Subcutaneous abdominal adipose tissue (tissue), 5 donors: ENCODE measurements around the gene MPV17L2.

Experiments
- H3K27ac ChIP-seq: one replicate; pipeline ENCODE4 v1.7.0; 2013; ENCODE audit warnings: low read depth, mild to moderate bottlenecking, inconsistent platforms, low read length, moderate library complexity
- H3K27me3 ChIP-seq, 5 donors: one replicate each; pipeline ENCODE4 v1.7.0; 2013; ENCODE audit warnings: low read length in 5 of 5, inconsistent platforms in 1 of 5; ENCODE audit not compliant: control insufficient read depth in 5 of 5, insufficient read depth in 4 of 5
- H3K36me3 ChIP-seq, 5 donors: one replicate each; pipeline ENCODE4 v1.7.0; 2013; ENCODE audit warnings: low read length in 5 of 5; ENCODE audit not compliant: control insufficient read depth in 5 of 5, insufficient read depth in 5 of 5
- H3K4me1 ChIP-seq, 5 donors: one replicate each; pipeline ENCODE4 v1.7.0; 2013; ENCODE audit warnings: low read length in 5 of 5, mild to moderate bottlenecking in 3 of 5, moderate library complexity in 1 of 5; ENCODE audit not compliant: control insufficient read depth in 5 of 5, insufficient read depth in 5 of 5
- H3K4me3 ChIP-seq, 5 donors: one replicate each; pipeline ENCODE4 v1.7.0; 2013; ENCODE audit warnings: low read length in 5 of 5, low read depth in 1 of 5
- H3K9ac ChIP-seq, 5 donors: one replicate each; pipeline ENCODE4 v1.7.0; 2013; ENCODE audit warnings: low read length in 5 of 5, mild to moderate bottlenecking in 4 of 5, moderate library complexity in 3 of 5
- H3K9me3 ChIP-seq, 5 donors: one replicate each; pipeline ENCODE4 v1.7.0; 2013; ENCODE audit warnings: low read length in 5 of 5; ENCODE audit not compliant: control insufficient read depth in 5 of 5
- donor health status: healthy.
- donor health status: healthy.
- donor health status: healthy.
- donor health status: healthy.
- donor health status: healthy.

Gene MPV17L2

GRCh38 chr19:18192673-18193387 lies at the start of gene MPV17L2:
Gene MPV17L2 (plus strand): TSS chr19:18193218. CDS start chr19:18193282, 64 bp downstream.
- H3K9ac ChIP-seq: peak within 1 kb of the TSS; percentile 68 to 89 (median 73)
- peaks cover 9 to 29% (median 26%) of the 10 kb centered on the region in 5 donors for H3K4me1 ChIP-seq
- peak within 1 kb of the TSS; percentile 96 for H3K27ac ChIP-seq
- H3K36me3 ChIP-seq: peaks cover 0 to 15% (median 12%) of the 10 kb centered on the region in 5 donors
- H3K27me3 ChIP-seq: no peaks in the 10 kb centered on the region
- no peaks in the 10 kb centered on the region for H3K9me3 ChIP-seq
- H3K4me3 ChIP-seq: peak within 1 kb of the TSS; percentile 74 to 86 (median 81)

- H3K9me3 ChIP-seq: no peaks in the 10 kb centered on the region
- H3K9ac ChIP-seq: no peak overlapping the region
- no peaks in the 10 kb centered on the region for H3K27me3 ChIP-seq
- H3K4me1 ChIP-seq: no peaks in the 10 kb centered on the region
- no peak overlapping the region for H3K27ac ChIP-seq
- no peak overlapping the region for H3K4me3 ChIP-seq
- H3K36me3 ChIP-seq: peaks cover 4 to 76% (median 58%) of the 10 kb centered on the region in 5 donors
Measured at GRCh38 chr19:18143902-18144301, 49.1 kb upstream of the MPV17L2 start.

GRCh38 chr19:18144361-18144760 lies 48.7 kb upstream of the MPV17L2 start:
- Histone ChIP-seq H3K9ac (no peak overlapping the region), H3K4me1 (no peaks in the 10 kb centered on the region), H3K36me3 (peaks cover 4 to 72% (median 56%) of the 10 kb centered on the region in 5 donors), H3K4me3 (no peak overlapping the region), H3K27ac (no peak overlapping the region), H3K9me3 (no peaks in the 10 kb centered on the region), H3K27me3 (no peaks in the 10 kb centered on the region)

GRCh38 chr19:18144906-18145305 lies 48.1 kb upstream of the MPV17L2 start:
- Histone ChIP-seq H3K27me3 (no peaks in the 10 kb centered on the region), H3K27ac (no peak overlapping the region), H3K4me3 (no peak overlapping the region), H3K4me1 (no peaks in the 10 kb centered on the region), H3K36me3 (peaks cover 4 to 70% (median 56%) of the 10 kb centered on the region in 5 donors), H3K9ac (no peak overlapping the region), H3K9me3 (no peaks in the 10 kb centered on the region)

GRCh38 chr19:18145391-18145999 lies 47.5 kb upstream of the MPV17L2 start:
- H3K4me3 ChIP-seq: no peak overlapping the region
- H3K4me1 ChIP-seq: no peaks in the 10 kb centered on the region
- H3K9ac ChIP-seq: no peak overlapping the region
- H3K27ac ChIP-seq: no peak overlapping the region
- H3K36me3 ChIP-seq: peaks cover 1 to 65% (median 52%) of the 10 kb centered on the region in 5 donors
- H3K27me3 ChIP-seq: no peaks in the 10 kb centered on the region
- H3K9me3 ChIP-seq: no peaks in the 10 kb centered on the region

- Histone ChIP-seq H3K4me3 (no peak overlapping the region), H3K27me3 (no peaks in the 10 kb centered on the region), H3K9me3 (no peaks in the 10 kb centered on the region), H3K4me1 (peaks cover 0 to 12% (median 7%) of the 10 kb centered on the region in 5 donors), H3K36me3 (peaks cover 0 to 55% (median 43%) of the 10 kb centered on the region in 5 donors), H3K9ac (no peak overlapping the region), H3K27ac (no peak overlapping the region)
Measured at GRCh38 chr19:18147396-18147795, 45.6 kb upstream of the MPV17L2 start.

GRCh38 chr19:18149596-18149975 lies 43.4 kb upstream of the MPV17L2 start:
- H3K36me3 ChIP-seq: peaks cover 0 to 34% (median 27%) of the 10 kb centered on the region in 5 donors
- no peak overlapping the region for H3K9ac ChIP-seq
- no peaks in the 10 kb centered on the region for H3K27me3 ChIP-seq
- H3K4me1 ChIP-seq: peaks cover 0 to 32% (median 21%) of the 10 kb centered on the region in 5 donors
- H3K9me3 ChIP-seq: no peaks in the 10 kb centered on the region
- no peak overlapping the region for H3K4me3 ChIP-seq
- H3K27ac ChIP-seq: no peak overlapping the region

GRCh38 chr19:18150776-18151624 lies 42.0 kb upstream of the MPV17L2 start:
- Histone ChIP-seq H3K9me3 (no peaks in the 10 kb centered on the region), H3K36me3 (peaks cover 0 to 25% (median 16%) of the 10 kb centered on the region in 5 donors), H3K27ac (no peak overlapping the region), H3K27me3 (no peaks in the 10 kb centered on the region), H3K9ac (peak overlapping the region in 3 of 5 donors; percentile 13 to 97 (median 87)), H3K4me3 (no peak overlapping the region), H3K4me1 (peaks cover 0 to 36% (median 22%) of the 10 kb centered on the region in 5 donors)

- Histone ChIP-seq H3K36me3 (peaks cover 0 to 17% (median 10%) of the 10 kb centered on the region in 5 donors), H3K9ac (peak overlapping the region; percentile 73 to 97 (median 87)), H3K9me3 (no peaks in the 10 kb centered on the region), H3K4me1 (peaks cover 6 to 50% (median 34%) of the 10 kb centered on the region in 5 donors), H3K27me3 (no peaks in the 10 kb centered on the region), H3K4me3 (peak overlapping the region; percentile 71 to 88 (median 75)), H3K27ac (peak overlapping the region; percentile 93)
Measured at GRCh38 chr19:18152442-18152816, 40.6 kb upstream of the MPV17L2 start.
